GM19240 (cell line): ENCODE data around the gene GYPE.
"Not testable (repeated sequence)": the region's sequence is repeated elsewhere in the genome, so short reads cannot be mapped to it uniquely, and the experiment has no call there.

Experiments used
- DNase-seq: peaks from one replicate; pipeline ENCODE4 v3.0.0; 2011; ENCODE audit warnings: low spot score; ENCODE audit not compliant: insufficient read length

Gene GYPE

DNA sequence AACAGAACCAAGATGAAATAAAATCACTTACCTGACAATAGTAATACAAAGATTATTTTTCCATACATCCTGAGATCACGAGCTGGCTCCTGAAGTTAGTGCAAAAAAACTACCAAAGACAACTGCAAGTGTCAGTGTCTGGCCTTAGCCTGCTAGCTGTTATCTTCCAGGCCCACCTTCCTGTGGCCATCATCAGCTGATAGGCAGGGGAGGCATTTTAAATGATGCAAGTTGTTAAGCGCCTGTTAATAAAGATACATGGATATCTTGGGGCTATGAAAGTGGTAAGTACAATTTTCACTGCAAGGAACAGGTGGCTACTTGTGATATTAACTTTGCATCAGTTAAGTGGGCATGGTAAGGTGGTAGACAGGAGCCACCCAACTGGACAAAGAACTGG, at the start of gene GYPE:
GYPE (minus strand) TSS at position 120 of the 400 bp plus-strand sequence; CDS start at position 68, 52 bp downstream.
- not testable (repeated sequence) for DNase-seq

DNA sequence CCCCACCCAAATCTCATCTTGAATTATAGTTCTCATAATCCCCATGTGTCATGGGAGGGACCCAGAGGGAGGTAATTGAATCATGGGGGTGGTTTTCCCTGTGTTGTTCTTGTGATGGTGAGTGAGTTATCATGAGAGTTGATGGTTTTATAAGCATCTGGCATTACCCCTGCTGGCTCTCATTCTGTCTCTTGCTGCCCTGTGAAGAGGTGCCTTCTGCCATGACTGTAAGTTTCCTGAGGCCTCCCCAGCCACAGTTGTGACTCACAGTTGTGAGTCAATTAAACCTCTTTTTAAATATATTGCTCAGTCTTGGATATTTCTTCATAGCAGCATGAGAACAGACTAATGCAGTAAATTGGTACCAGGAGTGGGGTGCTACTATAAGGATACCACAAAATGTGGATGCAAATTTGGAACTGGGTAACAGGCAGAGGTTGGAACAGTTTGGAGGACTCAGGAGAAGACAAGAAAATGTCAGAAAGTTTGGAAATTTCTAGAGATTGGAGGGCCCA, 46.2 kb upstream of the GYPE start:
- not testable (repeated sequence) for DNase-seq

DNA sequence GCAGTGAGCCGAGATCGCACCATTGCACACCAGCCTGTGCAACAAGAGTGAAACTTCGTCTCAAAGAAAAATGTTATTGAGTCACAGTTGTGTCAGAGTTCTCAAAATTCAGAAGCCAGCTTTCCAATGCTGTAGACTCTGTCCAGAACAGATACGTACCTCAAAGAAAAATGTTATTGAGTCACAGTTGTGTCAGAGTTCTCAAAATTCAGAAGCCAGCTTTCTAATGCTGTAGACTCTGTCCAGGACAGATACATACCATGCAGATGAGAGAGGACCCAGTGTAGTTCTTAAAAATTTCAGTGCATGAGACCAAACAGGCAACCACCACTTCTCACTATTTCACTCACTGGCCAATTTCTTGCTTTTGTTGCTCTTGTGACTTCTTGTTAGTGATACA, 45.6 kb upstream of the GYPE start:
- not testable (repeated sequence) for DNase-seq

DNA sequence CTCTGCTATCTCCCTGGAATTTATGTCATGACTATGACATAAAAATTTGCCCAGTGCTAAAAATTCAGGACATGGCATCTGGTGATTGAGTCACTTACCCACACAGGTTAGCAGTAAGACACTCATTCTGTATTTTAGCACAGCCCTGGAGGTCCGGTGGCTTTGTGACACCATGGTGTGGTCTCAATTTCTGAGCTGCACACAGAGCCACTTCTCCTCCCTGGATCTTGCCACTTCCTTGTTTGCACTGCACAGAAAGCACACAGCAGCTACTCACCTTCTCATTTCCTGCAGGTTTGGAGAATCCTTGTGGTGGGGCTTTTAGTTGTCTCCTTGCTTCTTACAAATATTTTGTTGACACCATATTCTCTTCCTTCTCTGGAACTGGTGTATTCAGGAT, 44.8 kb upstream of the GYPE start:
- not testable (repeated sequence) for DNase-seq

DNA sequence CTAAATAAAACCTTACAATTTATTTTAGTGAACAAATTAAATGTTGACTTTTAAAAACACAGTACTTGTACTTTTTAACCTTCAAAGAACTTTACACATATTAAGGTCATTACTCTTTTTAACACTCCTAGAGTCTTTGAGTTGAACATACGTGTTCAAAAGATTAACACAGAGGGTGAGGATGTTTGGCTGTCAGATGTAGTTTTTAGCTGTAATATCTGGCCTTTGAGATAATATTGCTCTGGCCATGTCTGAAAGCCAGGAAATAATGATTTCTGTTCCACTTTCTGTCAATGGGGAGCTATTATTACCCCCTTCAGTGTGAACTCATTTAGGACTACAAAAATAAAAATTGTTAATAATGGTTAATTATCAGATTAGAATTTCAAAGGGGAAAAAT, 42.1 kb upstream of the GYPE start:
- DNase-seq = not testable (repeated sequence)

DNA sequence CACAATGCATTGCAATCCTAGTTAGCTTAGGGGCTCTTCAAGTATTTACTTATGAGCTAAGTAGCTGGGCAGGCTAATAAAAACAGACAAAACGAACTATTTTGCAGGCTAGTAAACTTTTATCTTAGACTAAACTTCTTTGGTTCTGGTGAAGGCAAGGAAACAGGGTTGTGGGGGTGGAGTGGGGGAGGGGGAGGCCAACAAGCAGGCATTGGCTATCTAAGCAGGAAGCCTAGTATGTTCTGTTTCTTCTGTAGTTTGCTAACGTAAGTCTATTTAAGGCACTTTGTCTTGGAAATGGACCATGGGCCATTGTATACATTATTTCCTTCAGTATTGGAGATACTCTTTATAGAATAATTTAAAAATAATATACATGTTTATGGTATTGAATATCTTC, 35.3 kb upstream of the GYPE start:
- not testable (repeated sequence) for DNase-seq

DNA sequence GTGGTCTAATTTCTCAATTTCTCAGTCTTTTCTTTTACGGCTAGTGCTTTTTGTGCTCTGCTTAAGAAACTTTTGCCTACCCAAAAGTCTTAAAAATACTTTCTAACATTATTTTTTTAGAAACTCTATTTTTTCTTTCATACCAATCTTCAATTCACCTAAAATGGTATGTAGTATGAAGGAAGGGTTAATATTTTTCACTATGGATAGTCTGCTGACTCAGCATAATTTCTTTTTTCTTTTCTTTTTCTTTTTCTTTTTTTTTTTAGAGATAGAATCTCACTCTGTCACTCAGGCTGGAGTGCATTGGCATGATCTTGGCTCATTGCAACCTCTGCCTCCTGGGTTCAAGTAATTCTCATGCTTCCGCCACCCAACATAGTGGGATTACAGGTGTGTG, 34.2 kb upstream of the GYPE start:
- no peak for DNase-seq

DNA sequence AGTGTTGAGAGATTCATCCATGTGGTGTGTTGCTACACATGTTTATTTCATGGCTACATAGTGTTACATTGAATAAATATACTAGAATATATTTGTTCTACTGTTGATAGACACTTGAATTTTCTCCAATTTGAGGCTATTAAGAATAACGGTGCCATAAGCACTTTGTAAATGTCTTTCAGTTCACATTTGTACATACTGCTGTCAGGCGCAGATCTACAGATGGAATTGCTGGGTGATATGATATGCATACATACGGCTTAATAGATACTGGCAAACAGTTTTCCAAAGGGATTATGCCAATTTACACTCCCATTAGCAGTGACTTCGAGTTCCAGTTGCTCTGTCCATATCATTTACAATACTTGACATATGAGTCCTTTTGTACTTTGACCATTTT, 33.5 kb upstream of the GYPE start:
- DNase-seq = not testable (repeated sequence)

DNA sequence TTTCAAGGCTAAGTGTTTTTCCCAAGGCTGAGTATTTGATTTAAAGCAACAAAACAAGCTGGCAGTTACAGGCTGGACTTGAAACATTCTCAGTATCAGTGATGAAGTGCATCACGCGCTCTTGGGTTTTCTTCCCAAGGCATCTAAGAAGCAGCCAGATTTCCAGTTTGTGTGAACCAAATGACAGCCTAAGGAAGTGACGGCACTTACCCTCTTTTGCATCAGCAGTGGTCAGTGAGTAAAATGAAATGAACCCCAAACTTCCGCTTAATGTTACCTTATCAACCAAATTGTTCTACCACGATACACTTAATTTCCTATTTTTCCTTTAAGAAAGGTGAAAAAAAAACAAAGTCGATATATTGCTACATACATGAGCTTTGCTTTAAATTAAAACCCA, 15.8 kb upstream of the GYPE start:
- no peak for DNase-seq

DNA sequence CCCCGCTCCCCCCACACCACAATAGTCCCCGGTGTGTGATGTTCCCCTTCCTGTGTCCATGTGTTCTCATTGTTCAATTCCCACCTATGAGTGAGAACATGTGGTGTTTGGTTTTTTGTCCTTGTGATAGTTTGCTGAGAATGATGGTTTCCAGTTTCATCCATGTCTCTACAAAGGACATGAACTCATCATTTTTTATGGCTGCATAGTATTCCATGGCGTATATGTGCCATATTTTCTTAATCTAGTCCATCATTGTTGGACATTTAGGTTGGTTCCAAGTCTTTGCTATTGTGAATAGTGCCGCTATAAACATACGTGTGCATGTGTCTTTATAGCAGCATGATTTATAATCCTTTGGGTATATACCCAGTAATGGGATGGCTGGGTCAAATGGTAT, 11.1 kb upstream of the GYPE start:
- DNase-seq = not testable (repeated sequence)

DNA sequence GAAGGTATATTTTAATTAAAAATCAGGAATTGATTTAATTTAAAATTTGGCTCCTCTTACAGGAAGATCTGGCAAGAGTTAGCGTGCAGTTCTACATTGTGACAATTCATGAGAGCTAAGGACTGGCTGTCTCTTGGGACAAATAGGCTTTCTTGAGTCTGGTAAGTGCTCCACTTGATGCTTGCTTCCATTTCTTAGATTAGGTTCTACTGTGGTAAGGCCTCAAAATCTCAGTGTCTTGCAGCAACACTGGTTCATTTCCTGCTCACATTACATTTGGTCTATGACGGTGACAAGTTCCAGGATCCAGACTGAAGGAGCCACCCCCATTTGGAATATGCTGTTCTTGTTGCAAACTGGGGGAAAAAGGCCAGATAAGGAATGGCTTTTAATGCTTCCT, 7.1 kb upstream of the GYPE start:
- not testable (repeated sequence) for DNase-seq

DNA sequence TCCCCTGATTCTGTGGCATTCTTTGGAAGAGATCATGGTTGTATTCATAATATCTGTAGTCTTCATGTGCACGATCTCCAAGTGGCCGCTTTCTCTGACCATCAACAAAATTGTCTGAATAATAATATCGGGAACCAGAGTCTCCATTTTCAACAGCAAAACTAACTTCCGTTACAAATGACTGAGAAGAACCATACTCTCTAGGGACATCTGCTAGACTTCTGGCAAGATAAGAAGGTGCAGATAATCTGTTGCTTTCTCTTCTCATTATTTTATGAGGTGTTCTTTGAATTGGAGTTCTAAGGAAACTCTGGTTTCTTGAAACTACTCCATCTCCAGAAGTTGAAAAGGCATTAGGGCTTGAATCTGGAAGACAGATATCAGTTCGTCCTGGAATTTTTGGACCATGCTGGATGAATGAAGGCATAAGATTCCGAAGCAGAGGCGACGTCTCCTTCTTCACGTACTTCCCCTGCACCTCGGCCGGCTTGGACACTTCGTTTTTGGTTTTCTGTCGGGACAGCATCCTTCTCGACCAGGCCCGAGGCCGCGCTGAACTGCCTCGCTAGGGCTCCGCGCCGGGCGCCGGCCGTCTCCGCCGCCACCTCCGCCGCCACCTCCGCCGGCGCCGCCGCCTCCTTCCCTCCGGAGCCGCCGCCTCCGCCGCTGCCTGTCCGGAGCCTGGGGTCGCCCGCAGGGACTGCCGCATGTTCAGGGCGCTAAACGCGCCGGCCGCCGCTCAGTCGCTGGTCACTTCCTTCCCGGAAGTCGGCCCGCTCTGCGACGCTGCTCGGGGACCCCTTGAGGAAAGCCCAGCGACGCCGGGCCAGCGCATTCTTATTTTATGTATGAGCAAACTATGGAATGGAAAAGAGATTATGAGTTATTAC, 6.4 kb upstream of the GYPE start:
- not testable (repeated sequence) for DNase-seq

DNA sequence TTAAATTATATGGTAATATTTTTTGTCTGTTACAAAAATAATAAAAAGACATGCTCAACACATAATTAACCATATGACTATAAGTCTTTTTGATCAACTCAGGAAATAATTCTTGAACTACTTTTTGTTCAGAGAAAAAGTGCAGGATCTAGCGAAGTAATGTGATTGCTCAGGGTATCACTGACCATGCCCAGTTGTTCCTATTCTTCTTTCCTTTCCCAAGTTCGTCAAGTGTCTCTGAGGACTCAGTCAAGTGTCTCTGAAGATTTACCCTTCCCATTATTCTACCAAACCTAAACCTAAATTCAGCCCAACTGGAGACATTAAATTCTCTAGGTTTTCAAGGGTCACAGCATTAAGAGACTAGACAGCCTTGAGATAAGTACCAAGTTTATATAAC, 5.5 kb upstream of the GYPE start:
- not testable (repeated sequence) for DNase-seq

DNA sequence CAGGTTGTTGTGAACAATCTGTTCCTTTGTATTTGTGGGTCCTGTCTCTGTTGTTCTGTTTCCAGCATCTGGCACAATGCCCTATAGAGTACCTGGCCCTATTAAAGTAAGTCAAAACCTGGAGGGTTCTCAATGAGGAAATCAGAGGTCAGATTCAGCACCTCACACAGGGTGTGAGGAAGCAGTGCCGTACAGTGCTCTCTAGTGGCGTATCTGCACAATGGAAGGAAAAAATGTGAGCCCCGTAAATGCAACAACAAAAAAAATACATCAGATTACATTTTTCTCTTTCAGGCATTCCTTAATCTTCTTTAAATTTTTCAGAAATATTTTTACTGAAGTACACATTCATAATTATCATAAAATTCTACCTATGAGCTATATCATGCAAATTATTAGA, 2.5 kb upstream of the GYPE start:
- not testable (repeated sequence) for DNase-seq

DNA sequence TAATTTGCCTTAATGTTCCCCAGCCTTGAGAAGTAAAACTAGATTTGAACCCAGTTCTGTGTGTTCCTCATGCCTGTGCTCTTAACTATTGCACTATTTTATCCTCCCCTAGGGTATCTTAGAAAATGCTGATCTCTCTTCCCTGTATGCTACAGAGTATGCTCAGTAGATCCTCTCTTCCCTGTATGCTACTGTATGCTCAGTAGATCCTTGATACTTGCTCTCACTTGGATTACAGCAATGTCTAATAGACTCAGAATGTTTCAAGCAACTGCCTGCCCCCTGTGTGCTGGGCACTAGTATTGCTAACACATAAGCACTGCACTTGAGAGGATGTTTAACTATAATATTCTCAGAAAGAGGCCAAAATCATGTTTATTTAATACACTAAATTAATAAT, 928 bp downstream of the GYPE start:
- not testable (repeated sequence) for DNase-seq

DNA sequence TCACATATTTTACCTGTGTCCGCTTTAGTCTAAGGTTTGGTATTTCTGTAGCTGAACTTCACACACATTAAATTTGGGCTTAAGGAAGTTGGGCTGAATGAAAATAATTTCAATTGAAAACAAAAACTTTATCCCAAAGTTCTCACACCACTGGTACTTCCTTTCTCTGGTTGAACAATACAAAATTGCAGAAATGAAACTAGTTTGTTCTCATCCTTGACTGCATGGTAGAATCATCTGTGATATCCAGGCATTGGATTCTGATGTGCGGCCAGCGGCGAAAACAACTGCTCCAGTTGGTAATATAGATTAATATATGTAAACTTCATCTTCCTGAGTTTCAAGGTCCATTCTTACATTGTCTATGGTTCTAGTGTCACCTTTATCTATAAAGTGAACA, 15.0 kb downstream of the GYPE start:
- DNase-seq = not testable (repeated sequence)

DNA sequence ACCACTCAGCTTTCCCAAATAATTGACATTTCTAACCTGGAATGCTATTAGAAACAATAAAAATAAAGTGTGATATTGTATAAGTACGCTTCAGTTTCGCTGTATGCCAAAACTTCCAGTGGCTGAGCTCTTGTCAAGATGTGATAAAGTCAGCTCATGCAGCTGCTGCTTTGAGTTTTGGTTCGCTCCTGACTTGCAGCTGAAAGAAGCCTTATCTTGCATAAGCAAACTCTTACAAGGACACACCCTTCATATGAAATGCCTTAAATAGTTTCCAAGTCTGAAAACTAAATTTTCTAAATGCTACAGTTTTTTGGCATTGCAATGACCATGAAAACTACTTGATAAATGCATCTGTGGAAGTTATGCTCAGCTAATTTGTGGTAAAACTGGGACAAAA, 17.2 kb downstream of the GYPE start:
- not testable (repeated sequence) for DNase-seq

DNA sequence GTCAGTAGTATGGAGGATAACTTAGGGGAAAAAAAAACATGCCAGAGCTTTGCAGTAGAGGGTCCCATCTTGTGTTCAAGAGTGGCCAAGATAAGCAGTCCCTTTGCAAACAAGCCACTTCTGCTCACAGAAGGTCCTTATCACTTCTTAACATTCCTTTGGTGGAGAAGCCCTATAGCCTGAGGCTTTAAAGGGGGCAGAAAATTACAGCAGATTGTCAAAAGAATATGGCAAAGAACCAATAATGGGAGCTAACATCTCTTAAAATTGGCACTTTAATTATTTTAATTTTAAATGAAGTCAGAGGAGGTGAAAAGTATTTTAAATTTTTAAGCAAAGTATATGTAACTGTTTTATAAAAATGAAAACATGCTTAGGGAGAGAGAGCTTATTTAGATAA, 20.4 kb downstream of the GYPE start:
- not testable (repeated sequence) for DNase-seq

DNA sequence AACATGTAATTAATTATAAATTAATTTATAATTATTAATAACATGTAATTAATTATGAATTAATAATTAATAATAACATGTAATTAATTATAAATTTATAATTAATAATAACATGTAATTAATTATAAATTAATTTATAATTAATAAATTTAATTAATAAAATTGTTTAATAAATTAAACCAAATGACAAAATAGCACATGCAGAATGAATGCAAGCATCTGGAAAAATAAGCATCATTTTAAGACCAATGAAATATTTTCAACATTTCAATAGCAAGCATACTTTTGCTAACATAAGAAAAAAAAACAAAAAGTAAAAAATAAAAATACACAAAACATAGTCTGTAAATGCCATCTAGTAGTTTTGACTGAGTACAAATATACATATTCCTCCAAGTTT, 21.8 kb downstream of the GYPE start:
- DNase-seq = no peak

DNA sequence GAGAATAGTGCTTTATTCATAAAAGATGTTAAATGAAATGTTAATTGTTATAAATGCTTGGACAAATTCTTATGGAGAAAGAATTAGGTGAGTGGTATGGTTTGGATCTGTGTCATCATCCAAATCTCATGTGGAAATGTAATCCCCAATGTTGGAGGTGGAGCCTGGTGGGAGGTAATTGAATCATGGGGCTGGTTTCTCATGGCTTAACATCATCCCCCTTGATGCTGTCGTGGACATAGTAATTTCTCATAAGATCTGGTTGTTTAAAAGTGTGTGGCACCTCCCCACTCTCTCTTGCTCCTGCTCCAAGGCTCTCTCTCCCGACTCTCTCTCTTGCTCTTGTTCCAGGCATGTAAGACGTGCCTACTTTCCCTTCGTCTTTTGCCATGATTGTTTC, 22.5 kb downstream of the GYPE start:
- no peak for DNase-seq

DNA sequence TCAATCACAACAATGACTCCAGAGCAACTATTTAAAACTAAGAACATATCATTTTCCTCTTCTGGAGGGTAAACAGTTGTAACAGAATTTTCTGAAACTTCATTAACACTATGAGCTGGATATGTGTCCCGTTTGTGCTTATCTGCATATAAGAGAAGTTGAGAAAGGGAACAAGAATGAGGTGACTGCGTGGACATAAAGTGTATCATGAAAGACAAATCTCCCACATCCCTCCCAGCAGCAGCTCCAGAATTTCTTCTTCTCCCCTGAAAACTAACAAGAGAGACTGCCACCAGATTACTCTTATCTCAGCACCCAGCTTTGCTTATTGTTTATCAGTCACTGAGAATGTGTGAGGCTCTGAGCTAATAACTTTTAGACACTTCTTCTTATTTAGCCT, 25.8 kb downstream of the GYPE start:
- DNase-seq = not testable (repeated sequence)

DNA sequence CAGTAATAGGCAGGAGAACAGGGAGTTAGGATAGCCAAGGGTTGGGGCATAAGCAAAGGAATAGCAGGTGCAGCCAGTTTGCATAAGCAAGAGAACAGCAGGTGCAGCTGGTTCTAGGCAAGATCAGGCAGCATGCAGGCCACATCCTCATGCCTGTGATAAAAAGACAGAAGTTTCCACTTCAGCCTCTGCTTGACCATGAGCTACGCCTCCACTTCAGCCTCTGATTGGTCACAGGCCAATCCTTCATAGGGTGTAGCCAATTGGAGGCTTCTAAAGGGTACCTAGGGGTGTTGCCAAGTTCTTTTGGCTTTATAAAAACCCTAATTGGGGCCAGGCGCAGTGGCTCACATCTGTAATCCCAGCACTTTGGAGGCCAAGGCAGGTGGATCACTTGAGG, 30.0 kb downstream of the GYPE start:
- not testable (repeated sequence) for DNase-seq
